ENCODE data around the gene PTPRT. TPM values are rescaled to one million over a fixed set of nuclear protein-coding genes. Genes with fewer than 3 reads are reported as not detected.

Gene PTPRT
- total RNA-seq, 2 donors from 2014 or later: not detected

GRCh38 chr20:42173440-42173839, 1016.3 kb downstream of the PTPRT start:
- H3K27ac Mint-ChIP-seq: no peak overlapping the region

GRCh38 chr20:42164121-42164890, 1025.4 kb downstream of the PTPRT start:
- peaks cover 6% of the 10 kb centered on the region for H3K9me3 Mint-ChIP-seq
- no peaks in the 10 kb centered on the region for H3K4me1 Mint-ChIP-seq
- ATAC-seq (replicated peaks): no peak
- no peak overlapping the region for H3K4me3 Mint-ChIP-seq
- H3K27ac Mint-ChIP-seq: no peak overlapping the region
- H3K27me3 Mint-ChIP-seq: no peaks in the 10 kb centered on the region
- H3K36me3 Mint-ChIP-seq (ENCODE audit: low read depth): no peaks in the 10 kb centered on the region

More at GRCh38 chr20:42173440-42173839, 1016.3 kb downstream of the PTPRT start:
- no peaks in the 10 kb centered on the region for H3K36me3 Mint-ChIP-seq (ENCODE audit: low read depth)
- H3K4me3 Mint-ChIP-seq: no peak overlapping the region
- no peaks in the 10 kb centered on the region for H3K27me3 Mint-ChIP-seq
- H3K9me3 Mint-ChIP-seq: no peaks in the 10 kb centered on the region
- no peak for ATAC-seq (replicated peaks)
- H3K4me1 Mint-ChIP-seq: no peaks in the 10 kb centered on the region

- Mint-ChIP-seq H3K36me3 (ENCODE audit: low read depth) (no peaks in the 10 kb centered on the region), H3K9me3 (peaks cover 4% of the 10 kb centered on the region), H3K4me1 (no peaks in the 10 kb centered on the region), H3K27ac (no peak overlapping the region), H3K4me3 (no peak overlapping the region), H3K27me3 (no peaks in the 10 kb centered on the region)
- no peak for ATAC-seq (replicated peaks)
These were observed 1028.4 kb downstream of the PTPRT start for GRCh38 chr20:42161228-42161829.

GRCh38 chr20:42159808-42160207, 1029.9 kb downstream of the PTPRT start:
- H3K4me3 Mint-ChIP-seq: no peak overlapping the region
- H3K36me3 Mint-ChIP-seq (ENCODE audit: low read depth): no peaks in the 10 kb centered on the region
- H3K27ac Mint-ChIP-seq: no peak overlapping the region
- H3K4me1 Mint-ChIP-seq: no peaks in the 10 kb centered on the region
- peaks cover 8% of the 10 kb centered on the region for H3K9me3 Mint-ChIP-seq
- H3K27me3 Mint-ChIP-seq: no peaks in the 10 kb centered on the region
- no peak for ATAC-seq (replicated peaks)

- H3K36me3 Mint-ChIP-seq (ENCODE audit: low read depth): no peaks in the 10 kb centered on the region
These were observed 1031.4 kb downstream of the PTPRT start for GRCh38 chr20:42158272-42158671.

GRCh38 chr20:42155586-42155985, 1034.1 kb downstream of the PTPRT start:
- no peaks in the 10 kb centered on the region for H3K36me3 Mint-ChIP-seq (ENCODE audit: low read depth)
- no peaks in the 10 kb centered on the region for H3K4me1 Mint-ChIP-seq
- H3K27me3 Mint-ChIP-seq: no peaks in the 10 kb centered on the region
- no peak overlapping the region for H3K4me3 Mint-ChIP-seq
- no peak for ATAC-seq (replicated peaks)
- H3K27ac Mint-ChIP-seq: no peak overlapping the region
- peaks cover 24% of the 10 kb centered on the region for H3K9me3 Mint-ChIP-seq

More at GRCh38 chr20:42158272-42158671, 1031.4 kb downstream of the PTPRT start:
- no peak overlapping the region for H3K27ac Mint-ChIP-seq
- no peak for ATAC-seq (replicated peaks)
- H3K4me1 Mint-ChIP-seq: no peaks in the 10 kb centered on the region
- H3K9me3 Mint-ChIP-seq: peaks cover 12% of the 10 kb centered on the region
- H3K4me3 Mint-ChIP-seq: no peak overlapping the region
- H3K27me3 Mint-ChIP-seq: no peaks in the 10 kb centered on the region

- Mint-ChIP-seq H3K9me3 (peaks cover 24% of the 10 kb centered on the region), H3K27me3 (no peaks in the 10 kb centered on the region), H3K4me3 (no peak overlapping the region)
These were observed 1037.1 kb downstream of the PTPRT start for GRCh38 chr20:42152575-42152974.

GRCh38 chr20:42150230-42150629, 1039.5 kb downstream of the PTPRT start:
- Mint-ChIP-seq H3K4me1 (no peaks in the 10 kb centered on the region), H3K4me3 (no peak overlapping the region), H3K27me3 (no peaks in the 10 kb centered on the region), H3K36me3 (ENCODE audit: low read depth) (no peaks in the 10 kb centered on the region), H3K27ac (no peak overlapping the region), H3K9me3 (peaks cover 18% of the 10 kb centered on the region)
- ATAC-seq (replicated peaks): no peak

More at GRCh38 chr20:42152575-42152974, 1037.1 kb downstream of the PTPRT start:
- no peak for ATAC-seq (replicated peaks)
- H3K36me3 Mint-ChIP-seq (ENCODE audit: low read depth): no peaks in the 10 kb centered on the region
- no peak overlapping the region for H3K27ac Mint-ChIP-seq
- H3K4me1 Mint-ChIP-seq: no peaks in the 10 kb centered on the region

GRCh38 chr20:42138729-42139128, 1051.0 kb downstream of the PTPRT start:
- Mint-ChIP-seq H3K27ac (no peak overlapping the region), H3K4me3 (no peak overlapping the region), H3K27me3 (peaks cover 7% of the 10 kb centered on the region), H3K4me1 (no peaks in the 10 kb centered on the region), H3K36me3 (ENCODE audit: low read depth) (no peaks in the 10 kb centered on the region), H3K9me3 (peaks cover 5% of the 10 kb centered on the region)
- ATAC-seq (replicated peaks): no peak

GRCh38 chr20:42134265-42135098, 1055.2 kb downstream of the PTPRT start:
- Mint-ChIP-seq H3K27me3 (peaks cover 3% of the 10 kb centered on the region), H3K9me3 (no peaks in the 10 kb centered on the region), H3K4me1 (no peaks in the 10 kb centered on the region), H3K27ac (no peak overlapping the region), H3K4me3 (no peak overlapping the region), H3K36me3 (ENCODE audit: low read depth) (no peaks in the 10 kb centered on the region)
- no peak for ATAC-seq (replicated peaks)

- H3K4me1 Mint-ChIP-seq: no peaks in the 10 kb centered on the region
- peaks cover 3% of the 10 kb centered on the region for H3K27me3 Mint-ChIP-seq
- no peak overlapping the region for H3K27ac Mint-ChIP-seq
- H3K36me3 Mint-ChIP-seq (ENCODE audit: low read depth): no peaks in the 10 kb centered on the region
- no peak overlapping the region for H3K4me3 Mint-ChIP-seq
- no peak for ATAC-seq (replicated peaks)
- H3K9me3 Mint-ChIP-seq: no peaks in the 10 kb centered on the region
These were observed 1058.7 kb downstream of the PTPRT start for GRCh38 chr20:42130810-42131596.

GRCh38 chr20:42125426-42125825, 1064.3 kb downstream of the PTPRT start:
- ATAC-seq (replicated peaks): no peak
- no peaks in the 10 kb centered on the region for H3K27me3 Mint-ChIP-seq
- H3K4me3 Mint-ChIP-seq: no peak overlapping the region
- H3K4me1 Mint-ChIP-seq: no peaks in the 10 kb centered on the region
- H3K36me3 Mint-ChIP-seq (ENCODE audit: low read depth): no peaks in the 10 kb centered on the region
- peaks cover 4% of the 10 kb centered on the region for H3K9me3 Mint-ChIP-seq
- no peak overlapping the region for H3K27ac Mint-ChIP-seq

GRCh38 chr20:42123981-42124473, 1065.7 kb downstream of the PTPRT start:
- Mint-ChIP-seq H3K9me3 (peaks cover 4% of the 10 kb centered on the region), H3K4me1 (no peaks in the 10 kb centered on the region), H3K36me3 (ENCODE audit: low read depth) (no peaks in the 10 kb centered on the region), H3K27me3 (no peaks in the 10 kb centered on the region), H3K27ac (no peak overlapping the region), H3K4me3 (no peak overlapping the region)
- ATAC-seq (replicated peaks): no peak
